Femur (tissue), 1 donor: Measurements from ENCODE around the gene SLC39A9.
"Not testable (repeated sequence)": the region's sequence is repeated elsewhere in the genome, so short reads cannot be mapped to it uniquely, and the experiment has no call there.

ENCODE experiments used
- DNase-seq: peaks from one replicate; pipeline ENCODE4 v3.0.0-alpha.2; 2017

SLC39A9 gene

DNA sequence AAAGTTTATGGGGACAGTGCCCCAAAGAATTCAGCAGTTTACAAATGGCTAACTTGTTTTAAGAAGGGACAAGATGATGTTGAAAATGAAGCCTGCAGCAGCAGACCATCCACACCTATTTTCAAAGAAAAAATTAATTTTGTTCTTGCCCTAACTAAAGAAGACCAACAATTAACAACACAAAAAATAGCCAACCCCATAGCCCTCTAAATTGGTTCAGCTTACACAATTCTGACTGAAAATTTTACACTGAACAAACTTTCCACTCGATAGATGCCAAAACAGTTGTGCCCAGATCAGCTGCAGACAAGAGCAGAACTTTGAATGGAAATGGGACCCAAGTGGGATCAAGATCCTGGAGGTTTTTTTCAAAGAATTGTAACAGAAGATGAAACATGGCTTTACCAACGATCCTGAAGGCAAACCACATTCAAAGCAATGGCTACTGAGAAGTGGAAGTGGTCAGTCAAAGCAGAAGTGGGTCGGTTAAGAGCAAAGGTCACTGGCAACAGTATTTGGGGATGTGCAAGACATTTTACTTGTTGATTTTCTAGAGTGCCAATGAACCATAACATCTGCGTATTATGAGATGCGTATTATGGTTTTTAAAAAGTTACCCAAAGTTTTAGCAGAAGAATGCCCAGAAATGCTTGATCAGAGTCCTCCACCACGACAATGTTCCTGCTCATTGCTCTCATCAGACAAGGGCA, 30.0 kb downstream of the SLC39A9 start:
- no peak for DNase-seq

DNA sequence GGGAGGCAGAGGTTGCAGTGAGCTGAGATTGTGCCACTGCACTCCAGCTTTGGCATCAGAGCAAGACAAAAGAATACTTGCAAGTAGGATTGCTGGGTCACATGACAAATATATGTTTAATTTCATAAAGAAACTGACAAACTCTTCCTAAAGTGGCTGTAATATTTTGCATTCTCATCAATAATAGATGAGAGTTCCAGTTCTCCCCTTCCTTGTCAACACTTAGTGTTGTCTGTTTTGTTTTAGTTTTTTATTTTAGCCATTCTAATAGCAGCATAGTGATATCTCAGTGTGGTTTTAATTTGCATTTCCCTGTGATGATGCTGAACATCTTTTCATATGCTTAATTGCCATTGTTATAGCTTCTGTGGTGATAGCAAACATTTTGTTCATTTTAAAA, 31.2 kb downstream of the SLC39A9 start:
- DNase-seq = no peak

DNA sequence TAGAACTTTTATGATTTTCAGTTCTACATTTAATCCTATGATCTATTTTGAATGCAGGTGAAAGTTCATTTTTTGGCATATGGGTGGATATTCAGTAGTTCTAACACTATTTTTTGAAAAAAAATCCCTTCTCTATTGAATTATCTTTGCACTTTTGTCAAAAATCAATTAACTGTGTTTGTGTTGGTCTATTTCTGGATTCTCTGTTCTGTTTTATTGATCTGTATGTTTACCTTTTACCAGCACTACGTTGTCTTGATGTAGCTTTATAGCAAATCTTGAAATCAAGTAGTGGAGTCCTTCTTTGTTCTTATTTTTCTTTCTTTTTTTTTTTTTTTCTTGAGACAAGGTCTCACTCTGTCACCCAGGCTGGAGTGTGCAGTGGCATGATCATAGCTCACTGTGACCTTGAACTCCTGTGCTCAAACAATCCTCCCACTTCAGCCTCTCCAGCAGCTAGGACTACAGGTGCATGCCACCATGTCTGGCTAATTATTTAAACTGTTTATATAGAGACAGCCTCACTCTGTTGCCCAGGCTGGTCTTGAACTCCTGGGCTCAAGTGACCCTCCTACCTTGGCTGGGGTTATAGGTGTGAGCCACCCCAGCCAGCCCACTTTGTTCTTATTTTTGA, 31.9 kb downstream of the SLC39A9 start:
- no peak for DNase-seq

DNA sequence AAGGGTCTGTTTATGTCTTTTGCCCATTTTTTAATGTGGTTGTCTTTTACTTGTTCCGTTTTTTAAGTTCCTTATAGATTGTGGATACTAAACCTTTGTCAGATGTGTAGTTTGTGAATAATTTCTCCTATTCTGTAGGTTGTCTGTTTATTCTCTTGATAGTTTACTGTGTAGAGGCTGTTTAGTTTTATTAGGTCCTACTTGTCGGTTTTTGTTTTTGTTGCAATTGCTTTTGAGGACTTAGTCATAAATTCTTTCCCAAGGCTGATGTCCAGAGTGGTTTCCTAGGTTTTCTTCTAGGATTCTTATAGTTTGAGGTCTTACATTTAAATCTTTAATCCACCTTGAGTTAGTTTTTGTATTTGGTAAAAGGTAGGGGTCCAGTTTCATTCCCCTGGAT, 33.9 kb downstream of the SLC39A9 start:
- DNase-seq = no peak

DNA sequence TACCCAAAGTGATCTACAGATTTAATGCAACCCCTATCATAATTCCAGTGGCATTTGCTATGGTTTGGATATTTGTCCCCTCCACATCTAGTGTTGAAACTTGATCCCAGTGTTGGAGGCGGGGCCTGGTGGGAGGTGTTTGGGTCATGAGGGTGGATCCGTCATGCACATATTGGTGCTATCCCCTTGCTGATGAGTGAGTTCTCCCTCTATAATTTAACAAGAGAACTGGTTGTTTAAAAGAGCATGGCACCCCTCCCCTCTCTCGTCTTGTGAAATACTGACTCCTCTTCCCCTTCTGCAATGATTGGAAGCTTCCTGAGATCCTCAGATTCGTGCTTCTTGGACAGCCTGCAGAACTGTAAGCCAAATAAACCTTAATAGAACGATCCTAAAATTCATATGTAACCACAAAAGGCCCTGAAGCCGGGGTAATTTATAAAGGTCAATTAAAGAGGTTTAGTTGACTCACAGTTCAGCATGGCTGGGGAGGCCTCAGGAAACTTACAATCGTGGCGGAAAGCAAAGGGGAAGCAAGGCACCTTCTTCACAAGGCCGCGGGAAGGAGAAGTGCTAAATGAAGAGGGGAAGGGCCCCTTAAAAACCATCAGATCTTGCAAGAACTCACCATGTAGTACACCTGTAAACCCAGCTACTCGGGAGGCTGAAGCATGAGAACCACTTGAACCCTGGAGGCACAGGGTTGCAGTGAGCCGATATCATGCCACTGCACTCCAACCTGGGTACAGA, 41.2 kb downstream of the SLC39A9 start:
- DNase-seq = no peak

DNA sequence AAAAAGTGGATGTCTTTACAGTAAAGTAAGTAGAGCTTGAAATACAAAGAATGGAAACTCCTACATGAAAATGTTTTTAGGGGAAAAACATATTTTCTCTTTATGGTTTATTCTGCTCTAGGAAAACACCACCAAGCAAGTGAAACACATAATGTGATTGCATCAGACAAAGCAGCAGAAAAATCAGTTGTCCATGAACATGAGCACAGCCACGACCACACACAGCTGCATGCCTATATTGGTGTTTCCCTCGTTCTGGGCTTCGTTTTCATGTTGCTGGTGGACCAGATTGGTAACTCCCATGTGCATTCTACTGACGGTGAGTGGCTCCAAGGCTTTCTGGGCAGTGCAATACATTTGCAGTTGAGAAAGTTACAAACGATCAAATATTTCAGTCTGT, 43.5 kb downstream of the SLC39A9 start:
- DNase-seq = no peak

DNA sequence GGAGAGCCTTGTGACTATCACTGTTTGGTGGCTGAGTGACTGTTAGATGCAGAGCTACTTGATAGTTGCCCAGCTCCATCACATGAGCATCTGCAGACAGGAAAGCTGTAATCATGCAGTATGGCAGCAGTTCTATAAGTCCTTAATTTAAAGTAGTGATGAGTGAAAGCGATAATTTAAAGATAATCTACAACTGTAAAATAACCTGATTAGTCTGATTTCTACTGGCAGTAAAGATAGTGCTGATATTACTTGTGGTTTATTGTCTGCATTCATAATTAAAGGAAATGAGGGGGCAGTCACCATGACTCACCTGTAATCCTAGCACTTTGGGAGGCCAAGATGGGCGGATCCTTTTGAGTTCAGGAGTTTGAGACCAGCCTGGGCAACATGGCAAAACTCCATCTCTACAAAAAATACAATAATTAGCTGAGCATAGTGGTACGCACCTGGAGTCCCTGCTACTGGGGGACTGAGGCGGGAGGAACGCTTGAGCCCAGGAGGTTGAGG, 44.9 kb downstream of the SLC39A9 start:
- no peak for DNase-seq

DNA sequence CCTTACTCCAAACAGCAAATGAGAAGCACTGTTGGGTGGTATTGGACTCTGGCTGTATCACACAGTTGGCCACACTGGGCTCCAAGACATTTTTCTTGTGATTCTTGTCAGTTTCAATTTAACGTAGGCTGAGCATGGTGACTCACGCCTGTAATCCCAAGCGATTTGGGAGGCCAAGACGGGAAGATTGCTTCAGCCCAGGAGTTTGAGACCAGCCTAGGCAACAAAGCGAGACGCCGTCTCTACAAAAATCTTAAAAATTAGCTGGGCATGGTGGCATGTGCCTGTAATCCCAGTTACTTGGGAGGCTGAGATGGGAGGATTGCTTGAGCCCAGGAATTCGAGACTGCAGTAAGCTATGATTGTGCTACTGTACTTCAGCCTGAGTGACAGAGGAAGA, 50.7 kb downstream of the SLC39A9 start:
- no peak for DNase-seq

DNA sequence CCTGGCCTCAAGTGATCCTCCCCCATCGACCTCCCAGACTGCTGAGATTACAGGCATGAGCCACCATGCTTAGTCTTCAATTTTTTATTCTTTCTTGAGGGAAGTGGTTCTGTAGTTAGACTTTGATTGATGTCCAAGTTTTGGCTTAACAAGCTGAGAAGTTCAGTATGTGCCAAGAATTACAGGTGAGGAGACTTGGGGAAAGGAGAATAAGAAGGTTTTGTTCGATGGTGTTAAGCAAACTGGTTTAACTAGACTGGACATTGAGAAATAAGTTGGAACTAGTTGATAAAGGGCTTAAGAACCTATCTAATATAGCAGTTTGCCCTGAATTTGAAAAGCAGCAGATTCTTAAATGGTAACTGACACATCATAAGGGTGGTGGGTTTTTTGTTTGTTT, 53.4 kb downstream of the SLC39A9 start:
- DNase-seq = no peak

DNA sequence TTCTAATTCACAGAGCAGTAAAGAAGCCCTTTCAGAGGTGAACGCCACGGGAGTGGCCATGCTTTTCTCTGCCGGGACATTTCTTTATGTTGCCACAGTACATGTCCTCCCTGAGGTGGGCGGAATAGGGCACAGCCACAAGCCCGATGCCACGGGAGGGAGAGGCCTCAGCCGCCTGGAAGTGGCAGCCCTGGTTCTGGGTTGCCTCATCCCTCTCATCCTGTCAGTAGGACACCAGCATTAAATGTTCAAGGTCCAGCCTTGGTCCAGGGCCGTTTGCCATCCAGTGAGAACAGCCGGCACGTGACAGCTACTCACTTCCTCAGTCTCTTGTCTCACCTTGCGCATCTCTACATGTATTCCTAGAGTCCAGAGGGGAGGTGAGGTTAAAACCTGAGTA, 59.9 kb downstream of the SLC39A9 start:
- DNase-seq = no peak

DNA sequence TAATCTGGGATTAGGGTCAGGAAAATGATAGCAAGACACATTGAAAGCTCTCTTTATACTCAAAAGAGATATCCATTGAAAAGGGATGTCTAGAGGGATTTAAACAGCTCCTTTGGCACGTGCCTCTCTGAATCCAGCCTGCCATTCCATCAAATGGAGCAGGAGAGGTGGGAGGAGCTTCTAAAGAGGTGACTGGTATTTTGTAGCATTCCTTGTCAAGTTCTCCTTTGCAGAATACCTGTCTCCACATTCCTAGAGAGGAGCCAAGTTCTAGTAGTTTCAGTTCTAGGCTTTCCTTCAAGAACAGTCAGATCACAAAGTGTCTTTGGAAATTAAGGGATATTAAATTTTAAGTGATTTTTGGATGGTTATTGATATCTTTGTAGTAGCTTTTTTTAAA, 60.6 kb downstream of the SLC39A9 start:
- DNase-seq = no peak

DNA sequence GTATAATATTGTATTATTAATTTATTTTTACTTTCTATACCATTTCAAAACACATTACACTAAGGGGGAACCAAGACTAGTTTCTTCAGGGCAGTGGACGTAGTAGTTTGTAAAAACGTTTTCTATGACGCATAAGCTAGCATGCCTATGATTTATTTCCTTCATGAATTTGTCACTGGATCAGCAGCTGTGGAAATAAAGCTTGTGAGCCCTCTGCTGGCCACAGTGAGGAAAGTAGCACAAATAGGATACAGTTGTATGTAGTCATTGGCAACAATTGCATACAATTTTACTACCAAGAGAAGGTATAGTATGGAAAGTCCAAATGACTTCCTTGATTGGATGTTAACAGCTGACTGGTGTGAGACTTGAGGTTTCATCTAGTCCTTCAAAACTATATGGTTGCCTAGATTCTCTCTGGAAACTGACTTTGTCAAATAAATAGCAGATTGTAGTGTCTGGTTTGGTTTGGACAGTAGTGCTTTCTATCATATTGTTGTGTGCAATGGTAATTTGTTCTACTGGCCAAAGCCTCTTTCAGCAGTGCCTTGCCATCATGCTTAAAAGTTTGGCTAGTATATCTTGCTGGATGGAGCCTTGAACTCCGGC, 61.7 kb downstream of the SLC39A9 start:
- peak; percentile 76 for DNase-seq

DNA sequence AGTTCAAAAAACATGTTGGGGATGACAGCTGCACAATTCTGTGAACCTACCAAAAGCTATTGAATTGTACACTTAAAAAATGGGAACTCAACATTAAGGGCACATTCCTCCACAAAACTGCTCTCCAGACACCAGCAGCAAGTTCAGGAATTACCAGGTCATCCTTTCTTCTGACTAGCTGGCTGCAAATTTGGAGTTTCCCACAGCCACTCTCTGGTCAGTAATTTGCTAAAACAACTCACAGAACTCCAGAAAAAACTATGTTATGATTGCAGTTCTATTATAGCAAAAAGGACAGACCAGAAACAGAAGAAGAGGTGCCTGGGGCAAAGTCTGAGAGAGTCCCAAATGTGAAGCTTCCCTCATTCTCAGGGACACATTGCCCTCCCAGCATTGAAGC, 65.9 kb downstream of the SLC39A9 start:
- no peak for DNase-seq

DNA sequence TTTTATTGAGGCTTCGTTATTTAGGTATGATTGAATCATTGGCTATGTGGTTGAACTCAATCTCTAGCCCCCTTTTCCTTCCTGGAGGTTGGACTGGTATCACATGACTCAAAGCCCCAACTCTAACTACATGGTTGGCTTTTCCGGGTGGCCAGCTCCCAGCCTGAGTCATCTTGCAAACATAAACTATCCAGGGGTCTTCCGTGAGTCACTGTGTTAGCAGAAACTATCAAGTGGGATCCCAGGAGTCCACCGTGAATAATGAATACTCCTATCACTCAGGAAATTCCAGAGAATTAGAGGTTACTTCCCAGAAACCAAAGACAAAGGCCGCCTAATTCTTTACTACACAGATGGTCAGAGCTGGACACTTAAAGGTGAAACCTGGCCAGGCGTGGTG, 66.3 kb downstream of the SLC39A9 start:
- DNase-seq = no peak

DNA sequence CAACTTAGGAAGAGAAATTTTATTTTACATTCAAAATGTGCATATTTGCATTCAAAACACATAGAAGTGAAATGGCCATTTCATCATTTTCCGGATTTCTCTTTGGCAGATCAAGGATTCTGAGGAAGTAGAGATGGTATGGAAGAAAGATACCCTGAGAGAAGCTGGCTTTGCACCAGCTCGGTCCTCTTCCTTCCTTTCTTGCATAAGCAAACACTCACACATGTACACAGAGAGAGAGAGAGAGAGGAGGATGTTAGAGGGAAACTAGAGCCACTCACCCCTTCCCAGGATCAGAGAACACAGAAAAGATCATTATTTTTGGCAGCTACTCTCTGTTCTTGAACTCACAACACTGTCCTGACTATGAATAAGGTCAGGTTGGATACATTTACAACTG, 70.5 kb downstream of the SLC39A9 start:
- no peak for DNase-seq

DNA sequence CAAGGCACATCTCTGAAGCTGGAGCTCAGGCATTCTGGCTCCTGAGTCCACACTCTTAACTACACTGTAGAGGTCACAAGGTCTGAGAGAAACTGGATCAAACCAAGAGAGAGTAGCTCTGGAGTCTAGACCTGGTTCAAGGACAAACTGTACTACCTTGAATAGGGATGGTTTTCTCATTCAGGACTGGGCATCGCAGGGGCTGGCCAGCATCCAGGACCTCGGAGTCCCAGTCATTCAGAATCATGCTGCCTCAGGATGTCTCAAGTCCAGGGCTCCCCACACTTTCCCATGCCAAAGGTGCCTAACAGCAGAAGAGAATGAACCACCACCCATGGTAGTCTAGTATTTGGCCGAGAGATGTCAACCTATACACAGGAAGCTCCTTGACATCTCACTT, 72.9 kb downstream of the SLC39A9 start:
- DNase-seq = no peak

DNA sequence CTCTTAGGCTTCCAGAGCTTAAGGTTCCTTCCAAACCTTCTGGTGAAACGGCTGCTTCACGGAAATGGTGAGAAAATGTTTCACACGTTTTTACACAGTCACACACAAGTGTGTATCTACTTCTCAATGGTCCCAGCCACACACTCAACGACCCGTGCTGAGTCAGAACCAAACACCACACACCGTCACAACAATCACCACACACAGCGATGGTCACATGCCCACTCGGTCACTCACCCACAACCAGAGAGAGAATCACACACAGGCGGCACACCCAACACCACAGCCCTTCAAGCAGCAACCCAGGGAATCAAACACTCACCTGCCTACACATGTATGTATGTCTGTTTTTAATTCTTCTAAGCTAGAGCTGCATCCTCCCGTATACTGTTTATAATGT, 73.4 kb downstream of the SLC39A9 start:
- DNase-seq = no peak

DNA sequence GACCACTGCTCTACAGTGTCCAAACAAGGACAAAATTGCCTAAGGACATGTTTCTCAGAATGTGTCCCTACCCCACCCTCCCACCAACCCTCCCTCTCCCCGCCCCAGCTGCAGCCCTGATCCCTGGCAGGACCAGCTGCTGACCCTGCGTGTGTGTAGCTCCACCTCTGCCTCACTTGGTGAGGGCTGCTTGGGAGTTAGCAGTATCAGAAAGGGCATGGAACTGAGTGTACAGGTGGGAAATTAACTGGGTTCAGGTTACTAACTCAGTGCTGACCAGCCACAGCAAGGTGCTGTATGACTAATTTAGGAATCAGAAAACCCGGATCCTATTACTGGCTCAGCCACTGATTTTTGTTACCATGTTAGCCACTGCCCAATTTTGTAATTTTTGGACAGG, 74.8 kb downstream of the SLC39A9 start:
- DNase-seq = no peak

DNA sequence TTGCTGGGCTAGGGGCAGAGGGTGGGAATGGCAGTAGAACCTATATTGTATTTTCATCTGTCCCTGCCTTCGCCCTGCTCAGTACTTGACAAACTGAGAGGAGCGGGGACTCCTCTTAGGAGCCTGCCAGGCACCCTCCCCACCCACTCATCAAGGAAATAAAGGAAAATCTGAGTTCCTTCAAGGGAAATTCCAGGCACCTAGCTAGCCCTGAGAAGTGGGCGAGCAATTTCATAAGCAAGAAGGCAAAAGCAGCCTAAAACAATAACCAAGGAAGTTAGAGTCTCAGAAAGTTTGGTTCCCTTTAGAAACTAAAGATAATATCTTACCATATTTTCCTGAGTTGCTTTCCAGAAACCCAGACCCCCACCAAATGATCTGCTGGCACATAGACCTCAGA, 75.5 kb downstream of the SLC39A9 start:
- no peak for DNase-seq

DNA sequence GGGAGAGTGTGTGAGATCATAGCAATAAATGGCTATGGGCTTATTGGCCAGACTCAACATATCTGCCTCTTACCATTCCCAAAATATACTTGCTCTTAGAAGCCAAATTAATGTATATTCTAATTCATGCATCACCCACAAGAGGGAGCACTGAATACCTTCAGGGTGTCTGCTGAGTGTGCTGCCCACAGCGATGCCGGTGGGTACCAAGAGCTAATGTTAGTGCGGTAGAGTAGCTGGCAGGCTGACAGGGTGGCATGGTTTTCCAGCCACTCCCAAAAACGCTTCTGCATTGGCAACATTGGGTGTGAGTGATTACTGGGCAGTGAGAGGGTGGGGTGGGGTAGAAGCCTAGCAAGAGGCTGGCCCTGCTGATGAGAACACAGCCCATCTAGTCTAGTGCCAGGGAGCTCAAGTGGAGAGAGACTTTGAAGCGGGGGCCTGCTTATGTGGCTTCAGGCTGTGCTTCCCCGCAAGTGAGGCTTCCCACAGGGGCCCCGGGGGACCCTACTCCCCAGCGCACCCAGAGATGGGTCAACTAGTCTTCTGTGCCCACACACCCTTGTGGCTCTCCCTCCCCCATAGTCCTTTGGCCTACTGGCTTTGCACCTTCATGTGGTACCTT, 76.8 kb downstream of the SLC39A9 start:
- no peak for DNase-seq

DNA sequence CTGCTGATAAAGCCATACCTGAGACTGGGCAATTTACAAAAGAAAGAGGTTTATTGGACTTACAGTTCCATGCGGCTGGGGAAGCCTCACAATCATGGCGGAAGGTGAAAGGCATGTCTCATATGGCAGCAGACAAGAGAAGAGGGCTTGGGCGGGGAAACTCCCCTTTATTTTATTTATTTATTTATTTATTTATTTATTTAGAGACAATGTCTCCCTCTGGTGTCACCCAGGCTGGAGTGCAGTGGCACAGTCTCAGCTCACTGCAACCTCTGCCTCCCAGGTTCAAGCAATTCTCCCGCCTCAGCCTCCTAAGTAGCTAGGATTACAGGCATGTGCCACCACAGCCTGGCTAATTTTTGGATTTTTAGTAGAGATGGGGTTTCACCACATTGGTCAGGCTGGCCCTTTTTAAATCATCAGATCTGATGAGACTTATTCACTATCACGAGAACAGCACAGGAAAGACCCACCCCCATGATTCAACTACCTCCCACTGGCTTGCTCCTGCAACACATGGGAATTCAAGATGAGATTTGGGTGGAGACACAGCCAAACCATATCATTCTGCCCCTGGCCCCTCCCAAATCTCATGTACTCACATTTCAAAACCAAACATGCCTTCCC, 78.4 kb downstream of the SLC39A9 start:
- DNase-seq = not testable (repeated sequence)

DNA sequence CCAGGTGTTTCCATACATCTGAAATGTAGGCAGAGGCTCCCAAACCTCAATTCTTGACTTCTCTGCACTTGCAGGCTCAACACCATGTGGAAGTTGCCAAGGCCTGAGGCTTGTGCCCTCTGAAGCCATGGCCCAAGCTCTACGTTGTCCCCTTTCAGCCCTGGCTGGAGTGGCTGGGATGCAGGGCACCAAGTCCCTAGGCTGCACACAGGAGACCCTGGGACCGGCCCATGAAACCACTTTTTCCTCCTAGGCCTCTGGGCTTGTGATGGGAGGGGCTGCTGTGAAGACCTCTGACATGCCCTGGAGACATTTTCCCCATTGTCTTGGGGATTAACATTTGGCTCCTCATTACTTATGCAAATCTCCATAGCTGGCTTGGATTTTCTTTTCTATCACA, 79.6 kb downstream of the SLC39A9 start:
- DNase-seq = not testable (repeated sequence)

DNA sequence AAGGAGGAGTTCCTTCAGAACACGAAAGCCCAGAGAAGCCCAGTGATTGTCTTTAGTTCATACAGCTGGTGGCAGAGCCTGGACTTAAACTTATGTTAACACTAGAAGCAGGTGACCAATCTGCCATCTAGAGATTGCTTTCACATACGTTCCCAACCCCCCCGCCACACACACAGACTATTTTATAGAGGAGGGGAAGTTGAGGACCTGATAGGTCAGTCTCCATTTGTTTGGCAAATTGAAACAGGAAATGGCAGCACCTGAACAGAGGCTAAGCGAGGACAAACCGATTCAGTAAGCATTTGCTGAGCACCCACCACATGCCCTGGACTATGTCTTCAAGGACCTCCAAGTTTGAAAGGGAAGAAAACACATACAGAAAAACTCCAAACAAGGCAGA, 81.2 kb downstream of the SLC39A9 start:
- no peak for DNase-seq
